Stimulated activated CD8-positive, alpha-beta memory T cell treated with anti-CD3 and anti-CD28 coated beads, Interleukin-2, amount 100 ng/mL, for 1 hour (primary cell): ENCODE results near the gene SLCO4A1.

Experiments used
- DNase-seq, 2 donors: peaks; one replicate each; pipeline ENCODE4 v3.0.0-alpha.2; 2020; ENCODE audit warnings: low read depth in 2 of 2

Gene SLCO4A1

DNA sequence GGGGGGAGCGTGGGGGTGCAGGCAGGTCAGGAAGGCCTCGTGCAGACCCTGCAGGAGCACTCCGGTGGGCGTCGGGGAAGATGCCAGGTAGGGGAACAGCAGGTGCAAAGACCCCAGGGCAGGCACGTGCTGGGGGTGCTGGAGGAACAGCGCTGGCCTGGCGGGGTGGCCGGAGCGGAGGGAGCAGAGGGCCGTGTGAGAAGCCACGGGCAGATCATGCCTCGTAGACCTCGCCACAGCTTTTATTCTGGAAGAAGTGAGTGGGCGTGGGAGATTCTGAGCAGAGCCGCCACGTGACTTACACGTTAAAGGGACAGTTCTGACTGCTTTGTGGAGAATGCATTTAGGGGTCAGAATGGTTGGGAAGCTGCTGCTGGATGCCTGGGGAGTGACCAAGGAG lies 75.6 kb downstream of the SLCO4A1 start:
- no peak for DNase-seq

DNA sequence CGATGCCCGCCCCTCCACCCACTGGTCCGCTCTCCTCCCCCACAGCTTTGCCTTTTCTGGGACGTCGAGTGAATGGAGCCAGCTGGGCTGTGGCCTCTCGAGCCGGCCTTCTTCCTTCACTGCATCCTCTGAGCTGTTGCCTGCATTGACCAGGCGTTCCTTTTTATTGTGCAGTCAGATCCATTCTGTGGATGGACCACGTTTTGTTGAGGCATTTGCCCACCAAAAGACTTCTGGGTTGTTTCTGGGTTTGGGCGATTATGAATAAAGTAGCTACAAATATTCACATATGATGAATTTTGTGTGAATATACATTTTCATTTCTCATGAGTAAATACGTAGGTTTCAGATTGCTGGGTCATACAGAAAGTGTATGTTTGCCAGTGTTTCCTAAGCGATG lies 76.2 kb downstream of the SLCO4A1 start:
- DNase-seq, result no peak

- no peak for DNase-seq
These were observed 77.1 kb downstream of the SLCO4A1 start for GRCh38 chr20:62719250-62719935.
